Neural progenitor cell (in vitro differentiated cells): ENCODE data around the gene ZNF486. TPM values are rescaled to one million over a fixed set of nuclear protein-coding genes. Genes with fewer than 3 reads are reported as not detected.
"Not testable (repeated sequence)": the region's sequence is repeated elsewhere in the genome, so short reads cannot be mapped to it uniquely, and the experiment has no call there.

Source experiments
- DNase-seq: peaks from one replicate; pipeline ENCODE4 v3.0.0-alpha.2; 2016; ENCODE audit warnings: low spot score
- H2AFZ ChIP-seq: fragments of 200-600 bp; sonication (generic); replicated peaks from 2 replicates; pipeline ENCODE4 v1.6.1; 2016; ENCODE audit warnings: antibody characterized with exemption
- H3F3A ChIP-seq: fragments of 200-600 bp; sonication (generic); 2 replicates; pipeline ENCODE4 v1.6.1; 2016; ENCODE audit warnings: antibody characterized with exemption, low read depth
- H3K27ac ChIP-seq: fragments of 200-600 bp; sonication (generic); 2 replicates; pipeline ENCODE4 v1.5.1; 2016; ENCODE audit warnings: mild to moderate bottlenecking
- H3K27me3 ChIP-seq: fragments of 200-600 bp; sonication (generic); 2 replicates; pipeline ENCODE4 v1.6.1; 2016; ENCODE audit warnings: mild to moderate bottlenecking, moderate library complexity
- H3K36me3 ChIP-seq: fragments of 200-600 bp; sonication (generic); 2 replicates; pipeline ENCODE4 v1.5.1; 2016
- H3K4me1 ChIP-seq: fragments of 200-600 bp; sonication (generic); 2 replicates; pipeline ENCODE4 v1.6.1; 2016; ENCODE audit warnings: mixed run types
- H3K4me2 ChIP-seq: fragments of 200-600 bp; sonication (generic); 2 replicates; pipeline ENCODE4 v1.6.1; 2016
- H3K4me3 ChIP-seq: fragments of 200-600 bp; sonication (generic); 2 replicates; pipeline ENCODE4 v1.5.1; 2016
- H3K79me2 ChIP-seq: fragments of 200-600 bp; sonication (generic); 2 replicates; pipeline ENCODE4 v1.6.1; 2016; ENCODE audit warnings: low read depth
- H3K9ac ChIP-seq: fragments of 200-600 bp; sonication (generic); 2 replicates; pipeline ENCODE4 v1.6.1; 2016
- H3K9me3 ChIP-seq: fragments of 200-600 bp; sonication (generic); 2 replicates; pipeline ENCODE4 v1.5.1; 2016; ENCODE audit warnings: low read depth
- H4K20me1 ChIP-seq: fragments of 200-600 bp; sonication (generic); 2 replicates; pipeline ENCODE4 v1.6.1; 2016; ENCODE audit warnings: low read depth
- H3K27ac Mint-ChIP-seq: 3 replicates; pipeline ENCODE4 v1.8.0; 2021; ENCODE audit warnings: mixed read lengths
- H3K27me3 Mint-ChIP-seq: 2 replicates; pipeline ENCODE4 v1.8.0; 2022; ENCODE audit warnings: low read depth, mild to moderate bottlenecking, inconsistent platforms, moderate library complexity, mixed read lengths; ENCODE audit not compliant: insufficient read depth
- H3K36me3 Mint-ChIP-seq: 3 replicates; pipeline ENCODE4 v1.8.0; 2021; ENCODE audit warnings: mixed read lengths
- H3K4me1 Mint-ChIP-seq: 3 replicates; pipeline ENCODE4 v1.8.0; 2021; ENCODE audit warnings: mixed read lengths
- H3K4me3 Mint-ChIP-seq: 3 replicates; pipeline ENCODE4 v1.8.0; 2021; ENCODE audit warnings: mild to moderate bottlenecking, moderate library complexity, mixed read lengths
- H3K9me3 Mint-ChIP-seq: 3 replicates; pipeline ENCODE4 v1.8.0; 2020; ENCODE audit warnings: mixed read lengths
- CTCF ChIP-seq: fragments of 200-600 bp; sonication (generic); IDR thresholded peaks from 2 replicates; pipeline ENCODE4 v1.5.1; 2017; ENCODE audit warnings: antibody characterized with exemption, mild to moderate bottlenecking
- EZH2 ChIP-seq: fragments of 200-600 bp; sonication (generic); IDR thresholded peaks from 2 replicates; pipeline ENCODE4 v1.6.1; 2017; ENCODE audit warnings: antibody characterized with exemption, mild to moderate bottlenecking, moderate library complexity
- EZH2phosphoT487 ChIP-seq: fragments of 200-600 bp; sonication (generic); IDR thresholded peaks from 2 replicates; pipeline ENCODE4 v1.6.1; 2017; ENCODE audit warnings: antibody characterized with exemption
- total RNA-seq: library from RNA; depleted of rRNA; stranded (reverse); fragments of >200 nt; gene quantifications from 2 replicates; pipeline ENCODE4 v1.2.3, GENCODE V29; 2015; ENCODE audit warnings: low replicate concordance

Gene ZNF486
- 23.4 and 26.9 TPM in 2 replicates for total RNA-seq

GRCh38 chr19:20167020-20167644 is at the start of gene ZNF486:
Gene ZNF486 (plus strand): TSS chr19:20167214. CDS start chr19:20167331, 117 bp downstream.
- peak within 1 kb of the TSS; percentile 75 for H3K9ac ChIP-seq
- H3K9me3 ChIP-seq, result no peaks in the 10 kb centered on the region
- H4K20me1 ChIP-seq, result no peaks in the 10 kb centered on the region
- H3K27ac ChIP-seq, result peak within 1 kb of the TSS; percentile 91
- no peaks in the 10 kb centered on the region for H3K4me1 Mint-ChIP-seq
- no peaks in the 10 kb centered on the region for H3K27me3 ChIP-seq
- peaks cover 38% of the 10 kb centered on the region for H3K36me3 Mint-ChIP-seq
- H3K9me3 Mint-ChIP-seq, result peaks cover 59% of the 10 kb centered on the region
- peaks cover 11% of the 10 kb centered on the region for H3F3A ChIP-seq
- H3K4me2 ChIP-seq, result peak within 1 kb of the TSS; percentile 89
- H3K27ac Mint-ChIP-seq, result peak within 1 kb of the TSS; percentile 63
- peak within 1 kb of the TSS; percentile 96 for H3K4me3 Mint-ChIP-seq
- H3K4me1 ChIP-seq, result no peaks in the 10 kb centered on the region
- peaks cover 44% of the 10 kb centered on the region for H3K79me2 ChIP-seq
- H3K4me3 ChIP-seq, result peak within 1 kb of the TSS; percentile 85
- H3K27me3 Mint-ChIP-seq, result peaks cover 7% of the 10 kb centered on the region
- H3K36me3 ChIP-seq, result peaks cover 4% of the 10 kb centered on the region
- DNase-seq, result peak; percentile 98
- peak within 1 kb of the TSS; percentile 77 for H2AFZ ChIP-seq
- no peak for TF ChIP-seq EZH2
- TF ChIP-seq CTCF, result no peak
- TF ChIP-seq EZH2phosphoT487, result no peak

- not testable (repeated sequence) for H3K27ac ChIP-seq, H2AFZ ChIP-seq, H3K4me3 ChIP-seq, H3K4me1 Mint-ChIP-seq, H4K20me1 ChIP-seq, H3K4me1 ChIP-seq, H3K9ac ChIP-seq, H3K27me3 Mint-ChIP-seq, H3K27ac Mint-ChIP-seq, DNase-seq, H3K79me2 ChIP-seq, H3K4me2 ChIP-seq, H3F3A ChIP-seq, H3K4me3 Mint-ChIP-seq, H3K27me3 ChIP-seq
- H3K36me3 Mint-ChIP-seq, result peaks cover 60% of the 10 kb centered on the region
- peaks cover 85% of the 10 kb centered on the region for H3K9me3 ChIP-seq
- H3K9me3 Mint-ChIP-seq, result peaks cover 75% of the 10 kb centered on the region
- peaks cover 94% of the 10 kb centered on the region for H3K36me3 ChIP-seq
These were observed 48.8 kb upstream of the ZNF486 start for GRCh38 chr19:20118064-20118839.

GRCh38 chr19:20124879-20125278 is 42.1 kb upstream of the ZNF486 start:
- Histone ChIP-seq H3K27ac (no peak overlapping the region), H2AFZ (no peak overlapping the region), H3K4me2 (no peak overlapping the region), H3K4me1 (no peaks in the 10 kb centered on the region), H4K20me1 (no peaks in the 10 kb centered on the region), H3K9me3 (peaks cover 44% of the 10 kb centered on the region), H3K9ac (no peak overlapping the region), H3K27me3 (no peaks in the 10 kb centered on the region), H3K36me3 (peaks cover 68% of the 10 kb centered on the region), H3F3A (peaks cover 11% of the 10 kb centered on the region), H3K79me2 (no peaks in the 10 kb centered on the region), H3K4me3 (no peak overlapping the region)
- DNase-seq, result no peak
- no peaks in the 10 kb centered on the region for H3K27me3 Mint-ChIP-seq
- H3K4me1 Mint-ChIP-seq, result no peaks in the 10 kb centered on the region
- H3K27ac Mint-ChIP-seq, result no peak overlapping the region
- H3K36me3 Mint-ChIP-seq, result peaks cover 56% of the 10 kb centered on the region
- H3K9me3 Mint-ChIP-seq, result peaks cover 64% of the 10 kb centered on the region
- TF ChIP-seq CTCF, result no peak
- TF ChIP-seq EZH2, result no peak
- TF ChIP-seq EZH2phosphoT487, result no peak
- H3K4me3 Mint-ChIP-seq, result no peak overlapping the region

- H3K4me2 ChIP-seq, H3K4me3 ChIP-seq, H3K4me1 Mint-ChIP-seq, DNase-seq, H4K20me1 ChIP-seq, H3K4me1 ChIP-seq, H3K36me3 ChIP-seq, H3K27me3 Mint-ChIP-seq, H3K79me2 ChIP-seq, H2AFZ ChIP-seq, H3K27me3 ChIP-seq, H3K27ac ChIP-seq, H3K4me3 Mint-ChIP-seq, H3K9ac ChIP-seq, H3K9me3 ChIP-seq, H3K27ac Mint-ChIP-seq, H3F3A ChIP-seq: not testable (repeated sequence)
- H3K9me3 Mint-ChIP-seq, result peaks cover 50% of the 10 kb centered on the region
- H3K36me3 Mint-ChIP-seq, result peaks cover 14% of the 10 kb centered on the region
These were observed 34.1 kb upstream of the ZNF486 start for GRCh38 chr19:20132933-20133332.

- not testable (repeated sequence) for H3K9ac ChIP-seq, H4K20me1 ChIP-seq, H3F3A ChIP-seq, H2AFZ ChIP-seq, H3K4me2 ChIP-seq, H3K27me3 Mint-ChIP-seq, H3K27me3 ChIP-seq, H3K27ac Mint-ChIP-seq, H3K27ac ChIP-seq, H3K4me3 ChIP-seq, H3K4me1 ChIP-seq, H3K36me3 ChIP-seq, H3K36me3 Mint-ChIP-seq, H3K4me1 Mint-ChIP-seq, H3K4me3 Mint-ChIP-seq, H3K9me3 ChIP-seq, DNase-seq, H3K79me2 ChIP-seq
- peaks cover 62% of the 10 kb centered on the region for H3K9me3 Mint-ChIP-seq
These were observed 29.3 kb upstream of the ZNF486 start for GRCh38 chr19:20137714-20138113.
